ENCODE measurements around the gene DACH2.

DNA sequence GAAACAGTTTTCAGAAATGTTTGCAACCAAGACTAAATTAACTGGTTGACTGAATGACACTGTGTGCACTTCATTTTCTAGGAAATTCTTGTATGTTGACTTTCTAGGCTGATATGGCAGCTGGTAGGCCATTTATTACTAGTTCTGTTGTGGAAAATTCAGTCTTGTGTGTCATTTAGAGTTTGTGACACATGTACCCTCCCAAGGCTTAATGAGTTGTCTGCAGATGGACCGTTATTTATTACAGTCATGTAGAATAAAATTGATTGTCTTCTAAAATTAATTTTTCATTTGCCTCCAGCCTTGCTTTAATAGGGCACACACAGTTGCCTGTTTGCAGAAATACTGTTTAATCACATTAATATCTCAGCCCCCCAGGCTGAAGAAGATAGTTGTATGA is 30.7 kb downstream of the DACH2 start:
- TF ChIP-seq, protein P1, sequence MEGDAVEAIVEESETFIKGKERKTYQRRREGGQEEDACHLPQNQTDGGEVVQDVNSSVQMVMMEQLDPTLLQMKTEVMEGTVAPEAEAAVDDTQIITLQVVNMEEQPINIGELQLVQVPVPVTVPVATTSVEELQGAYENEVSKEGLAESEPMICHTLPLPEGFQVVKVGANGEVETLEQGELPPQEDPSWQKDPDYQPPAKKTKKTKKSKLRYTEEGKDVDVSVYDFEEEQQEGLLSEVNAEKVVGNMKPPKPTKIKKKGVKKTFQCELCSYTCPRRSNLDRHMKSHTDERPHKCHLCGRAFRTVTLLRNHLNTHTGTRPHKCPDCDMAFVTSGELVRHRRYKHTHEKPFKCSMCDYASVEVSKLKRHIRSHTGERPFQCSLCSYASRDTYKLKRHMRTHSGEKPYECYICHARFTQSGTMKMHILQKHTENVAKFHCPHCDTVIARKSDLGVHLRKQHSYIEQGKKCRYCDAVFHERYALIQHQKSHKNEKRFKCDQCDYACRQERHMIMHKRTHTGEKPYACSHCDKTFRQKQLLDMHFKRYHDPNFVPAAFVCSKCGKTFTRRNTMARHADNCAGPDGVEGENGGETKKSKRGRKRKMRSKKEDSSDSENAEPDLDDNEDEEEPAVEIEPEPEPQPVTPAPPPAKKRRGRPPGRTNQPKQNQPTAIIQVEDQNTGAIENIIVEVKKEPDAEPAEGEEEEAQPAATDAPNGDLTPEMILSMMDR (IDR thresholded peaks at IDR 0.05): no peak
- no peak for TF ChIP-seq POLR2A (IDR thresholded peaks at IDR 0.05)

All from upper lobe of left lung (tissue), 4 donors.